Measurements from ENCODE around the gene SKAP2. TPM values are rescaled to one million over a fixed set of nuclear protein-coding genes. Genes with fewer than 3 reads are reported as not detected.

SKAP2 gene
- total RNA-seq, 1 donor from 2014 or later: 63.5 TPM

DNA sequence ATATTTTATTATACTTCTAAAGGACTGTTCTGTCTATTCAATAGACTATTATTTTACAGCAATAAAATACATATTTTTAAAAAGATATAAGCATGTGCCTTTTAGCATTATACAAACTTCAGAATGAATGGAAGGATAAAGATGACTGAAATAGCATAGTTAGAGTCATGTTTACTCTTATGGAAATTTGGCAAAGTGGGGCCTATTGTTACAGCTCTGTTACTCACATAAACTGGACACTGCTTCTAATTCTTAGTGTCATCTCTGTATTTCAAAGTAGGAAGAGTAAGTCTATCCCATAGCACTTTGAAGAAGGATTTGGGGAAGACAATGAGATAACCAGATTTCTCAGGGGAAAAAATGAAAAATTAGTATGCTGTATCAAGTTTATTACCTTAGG lies 168.2 kb downstream of the SKAP2 start:
- no peak for DNase-seq (ENCODE audit: low spot score)

DNA sequence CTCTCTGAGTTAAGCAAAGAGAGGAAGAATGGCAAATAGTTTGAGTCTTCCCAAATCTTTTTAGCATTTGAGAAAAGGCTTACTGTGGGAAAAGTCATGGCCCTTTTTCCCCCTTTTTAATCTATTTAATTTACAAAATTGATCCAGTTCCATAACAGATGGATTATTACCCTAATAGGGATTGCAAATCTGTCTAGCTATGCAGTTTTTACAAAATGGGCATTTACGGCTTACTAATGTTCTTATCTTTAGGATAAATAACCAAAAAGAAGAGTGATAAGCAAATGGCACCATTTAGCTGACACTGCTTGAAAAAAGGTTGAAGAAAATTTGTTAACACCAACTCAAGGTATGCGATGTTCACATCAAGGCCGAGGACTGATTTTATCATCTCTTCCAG lies 169.7 kb downstream of the SKAP2 start:
- no peak for DNase-seq (ENCODE audit: low spot score)

DNA sequence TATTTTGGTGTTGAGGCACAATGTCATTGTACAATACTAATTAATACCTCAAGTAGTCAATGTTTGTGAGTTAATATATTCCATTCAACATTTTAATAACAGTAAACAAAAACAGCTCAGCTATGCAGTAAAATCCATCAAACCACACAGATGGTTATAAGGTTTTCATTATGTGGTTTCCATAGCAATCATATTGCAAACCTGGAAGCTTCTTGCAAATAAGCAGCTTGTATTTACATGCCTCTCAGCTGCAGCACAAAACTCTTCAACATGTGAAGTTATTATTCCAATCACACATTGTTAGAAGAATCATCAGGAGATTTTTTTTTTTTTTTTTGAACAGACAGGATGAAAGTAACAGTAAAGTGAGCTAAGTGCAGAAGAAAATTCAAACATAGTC lies 170.2 kb downstream of the SKAP2 start:
- DNase-seq (ENCODE audit: low spot score): no peak

DNA sequence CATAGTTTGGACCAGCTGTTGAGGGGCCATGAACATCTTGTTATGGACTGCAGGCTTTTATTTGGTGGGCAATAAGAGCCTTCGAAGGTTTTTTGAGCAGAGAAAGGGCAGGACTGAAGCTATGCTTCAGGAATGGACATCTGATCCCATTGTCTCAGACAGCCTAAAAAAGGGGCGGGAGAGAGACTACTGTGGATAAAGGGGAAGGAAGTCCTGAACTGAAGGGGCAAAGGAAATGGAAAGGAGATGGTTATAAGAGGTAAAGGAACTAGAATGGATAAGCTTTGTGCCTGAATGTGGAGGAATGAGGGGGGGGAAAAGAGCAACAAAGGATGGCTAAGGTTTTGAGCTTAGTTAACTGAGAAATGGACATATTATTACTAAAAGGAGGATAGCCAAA lies 172.5 kb downstream of the SKAP2 start:
- DNase-seq (ENCODE audit: low spot score): no peak

GRCh38 chr7:26691406-26691805 lies 173.0 kb downstream of the SKAP2 start:
- no peak for DNase-seq (ENCODE audit: low spot score)

DNA sequence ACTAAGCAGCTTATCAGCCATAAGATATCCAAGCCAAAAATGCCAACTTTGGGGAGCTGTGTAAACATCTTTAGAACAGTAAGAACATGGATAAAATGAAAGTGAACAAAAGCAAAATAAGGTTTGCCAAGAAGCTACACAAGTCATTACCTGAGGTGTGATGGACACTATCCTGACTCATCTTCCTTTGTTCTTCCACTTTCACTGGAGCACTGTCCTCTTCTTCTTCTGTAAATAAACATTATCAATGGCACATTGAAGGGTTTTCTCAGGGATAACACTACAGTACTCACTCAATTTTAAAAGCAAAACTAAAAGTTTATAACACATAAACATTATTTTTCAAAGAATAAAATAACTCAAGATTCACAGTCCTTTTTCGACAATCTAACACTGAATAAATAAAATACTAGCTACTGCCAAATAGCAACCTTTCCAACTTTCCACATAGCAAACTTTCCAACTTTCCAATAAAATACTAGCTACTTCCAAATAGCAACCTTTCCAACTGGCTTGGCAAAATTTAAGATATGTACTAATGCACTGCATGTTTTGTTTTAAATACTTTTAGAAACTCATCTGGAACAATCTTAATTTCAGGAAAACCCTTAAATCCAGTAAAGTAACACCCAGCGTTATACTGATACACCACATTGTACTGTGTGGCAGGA lies 174.1 kb downstream of the SKAP2 start:
- DNase-seq (ENCODE audit: low spot score): no peak

- DNase-seq (ENCODE audit: low spot score): no peak
Measured at GRCh38 chr7:26688936-26689506, 175.4 kb downstream of the SKAP2 start.

- no peak for DNase-seq (ENCODE audit: low spot score)
Measured at GRCh38 chr7:26688388-26688787, 176.0 kb downstream of the SKAP2 start.

GRCh38 chr7:26687032-26687431 lies 177.4 kb downstream of the SKAP2 start:
- DNase-seq (ENCODE audit: low spot score): no peak

- DNase-seq (ENCODE audit: low spot score): no peak
Measured at GRCh38 chr7:26686448-26686981, 177.9 kb downstream of the SKAP2 start.

DNA sequence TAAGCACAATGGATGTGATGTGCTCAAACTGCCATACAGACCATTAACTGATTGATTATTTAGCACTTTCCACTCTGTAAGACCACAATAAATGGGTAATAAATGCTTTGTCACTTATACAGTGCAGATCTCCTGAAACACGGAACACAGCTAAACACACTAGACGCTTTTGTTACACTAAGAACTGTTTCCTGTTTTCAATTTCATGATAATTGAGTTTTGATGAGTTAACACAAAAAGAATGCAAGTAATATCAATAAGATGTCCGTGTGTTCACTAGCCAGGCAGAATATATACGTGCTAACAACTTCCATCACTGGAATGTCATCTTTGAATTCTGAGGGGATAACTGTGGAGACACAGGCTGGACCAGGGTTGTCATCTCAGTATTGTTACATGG lies 178.8 kb downstream of the SKAP2 start:
- no peak for DNase-seq (ENCODE audit: low spot score)

DNA sequence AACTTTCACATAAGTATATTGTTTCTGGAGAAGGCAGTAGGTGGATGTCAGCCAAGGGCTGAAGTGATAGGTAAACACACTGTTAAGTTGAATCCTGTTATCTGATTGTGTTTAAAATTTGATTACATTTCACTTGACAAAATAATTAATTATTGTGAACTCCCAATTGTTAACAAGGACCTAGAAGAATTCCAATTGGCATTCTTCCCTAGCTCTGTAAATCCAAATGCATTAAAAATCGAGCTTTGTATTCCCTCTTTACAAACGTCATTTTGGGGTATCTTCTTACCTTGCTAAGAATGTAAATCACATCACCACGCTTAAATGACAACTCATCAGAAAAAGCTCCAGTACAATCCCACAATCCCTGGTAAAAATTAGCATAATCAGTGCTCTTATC lies 179.9 kb downstream of the SKAP2 start:
- DNase-seq (ENCODE audit: low spot score): no peak

- DNase-seq (ENCODE audit: low spot score): no peak
Measured at GRCh38 chr7:26683277-26683676, 181.1 kb downstream of the SKAP2 start.

GRCh38 chr7:26681819-26682418 lies 182.5 kb downstream of the SKAP2 start:
- DNase-seq (ENCODE audit: low spot score): no peak

- DNase-seq (ENCODE audit: low spot score): no peak
Measured at GRCh38 chr7:26680587-26680986, 183.8 kb downstream of the SKAP2 start.

DNA sequence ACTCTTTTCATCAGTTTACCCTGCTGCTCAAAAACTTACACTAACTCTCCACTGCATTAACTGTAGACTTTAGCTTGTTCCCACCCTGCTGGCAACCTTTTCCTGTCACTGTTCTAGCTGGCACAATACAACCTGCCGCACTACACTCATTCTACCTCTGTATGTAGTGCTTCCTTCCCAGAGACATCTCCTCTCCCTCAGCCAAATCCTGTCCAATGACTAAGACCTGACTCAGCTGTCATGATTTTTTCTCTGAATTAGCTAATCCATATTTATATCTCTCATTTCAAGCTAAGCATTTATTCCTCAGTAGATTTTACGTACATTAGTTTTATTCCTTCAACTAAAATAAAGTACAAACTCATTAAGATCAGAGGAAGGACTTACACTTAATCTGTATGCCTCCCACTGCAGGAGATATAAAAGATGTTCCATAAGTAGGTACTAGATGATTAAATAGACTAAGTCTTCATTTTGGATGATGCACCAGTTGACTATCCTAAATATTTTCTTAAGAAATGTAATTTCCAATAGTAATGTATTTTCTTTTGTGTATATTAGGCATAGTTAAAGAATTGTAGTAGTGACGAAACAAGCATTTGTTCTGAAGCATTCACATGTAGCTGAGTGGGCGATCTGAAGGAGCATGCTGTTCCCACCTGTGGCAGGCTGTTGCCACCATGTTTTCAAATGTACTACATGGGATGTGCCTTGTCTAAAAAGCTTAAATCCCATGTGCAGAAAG lies 189.1 kb downstream of the SKAP2 start:
- DNase-seq (ENCODE audit: low spot score): no peak

DNA sequence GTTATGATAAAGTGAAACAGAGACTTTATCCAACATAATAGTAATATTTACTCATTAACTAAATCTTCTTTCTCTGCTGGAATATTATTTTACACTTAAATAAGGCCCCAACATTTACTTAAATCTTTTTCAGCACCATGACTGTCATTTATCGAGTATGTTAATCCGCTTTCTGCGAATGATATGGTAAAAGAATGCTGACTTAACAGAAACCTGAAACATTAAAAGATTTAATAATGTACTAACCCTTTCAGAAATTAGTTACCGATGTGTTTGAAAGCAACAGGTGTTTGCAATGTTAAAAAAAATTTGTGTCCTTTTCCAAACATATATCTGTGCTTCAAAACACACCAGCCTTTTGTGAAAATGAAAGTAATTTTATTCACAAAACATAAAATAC lies 190.5 kb downstream of the SKAP2 start:
- no peak for DNase-seq (ENCODE audit: low spot score)

- DNase-seq (ENCODE audit: low spot score): no peak
Measured at GRCh38 chr7:26673271-26673670, 191.1 kb downstream of the SKAP2 start.

DNA sequence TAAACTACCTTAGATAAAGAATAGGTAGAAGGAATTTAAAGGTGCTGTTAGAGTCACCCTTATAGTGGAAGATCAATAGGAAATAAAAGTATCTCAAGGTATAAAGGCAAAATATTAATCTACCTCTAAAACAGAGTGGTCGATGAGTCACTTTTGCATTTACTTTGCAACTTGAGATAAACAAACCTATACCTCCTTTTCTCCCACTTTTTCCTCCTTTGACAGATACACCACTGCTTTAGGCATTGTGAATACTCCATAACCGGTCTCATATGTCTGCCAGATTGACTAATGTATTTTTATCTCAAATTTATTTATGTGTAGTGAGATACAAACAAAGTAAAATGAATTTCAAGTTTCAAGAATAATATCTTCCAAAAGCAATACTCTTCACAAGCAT lies 193.5 kb downstream of the SKAP2 start:
- DNase-seq (ENCODE audit: low spot score): no peak

DNA sequence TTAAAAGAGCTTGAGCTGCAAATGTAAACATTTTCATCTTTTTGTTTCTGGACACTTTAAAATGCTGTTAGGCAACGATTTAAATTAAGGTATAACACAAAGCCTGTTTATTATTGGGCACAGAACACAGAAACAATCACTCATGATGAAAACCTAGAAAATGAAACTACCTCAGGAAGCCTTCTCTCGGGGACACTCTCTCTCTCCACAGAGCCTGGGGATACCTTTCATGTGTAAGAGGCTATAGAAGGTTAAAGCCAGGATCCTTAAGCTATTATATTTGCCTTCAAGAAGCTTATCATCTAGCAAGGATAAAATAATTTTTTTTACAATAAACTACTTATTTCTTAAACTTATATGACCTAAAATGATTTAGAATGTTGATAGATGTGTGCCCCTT lies 194.1 kb downstream of the SKAP2 start:
- no peak for DNase-seq (ENCODE audit: low spot score)

DNA sequence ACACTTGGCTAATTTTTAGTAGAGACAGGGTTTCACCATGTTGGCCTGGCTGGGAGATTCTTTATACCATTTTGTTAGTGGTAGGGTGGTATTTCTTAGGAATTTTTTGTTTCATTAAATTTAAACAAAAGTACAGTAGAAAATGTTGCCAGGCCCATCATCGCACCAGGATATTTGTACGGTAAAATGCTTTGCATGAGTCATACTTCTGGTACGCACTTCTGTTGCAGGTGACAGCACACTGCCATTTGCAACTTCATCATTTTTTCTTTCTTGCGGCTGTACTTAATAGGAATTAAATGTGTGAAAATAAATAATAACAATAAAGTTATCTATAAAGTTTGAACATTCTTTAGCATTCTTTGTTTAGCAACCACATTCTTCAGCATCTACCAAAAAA lies 195.6 kb downstream of the SKAP2 start:
- DNase-seq (ENCODE audit: low spot score): no peak

DNA sequence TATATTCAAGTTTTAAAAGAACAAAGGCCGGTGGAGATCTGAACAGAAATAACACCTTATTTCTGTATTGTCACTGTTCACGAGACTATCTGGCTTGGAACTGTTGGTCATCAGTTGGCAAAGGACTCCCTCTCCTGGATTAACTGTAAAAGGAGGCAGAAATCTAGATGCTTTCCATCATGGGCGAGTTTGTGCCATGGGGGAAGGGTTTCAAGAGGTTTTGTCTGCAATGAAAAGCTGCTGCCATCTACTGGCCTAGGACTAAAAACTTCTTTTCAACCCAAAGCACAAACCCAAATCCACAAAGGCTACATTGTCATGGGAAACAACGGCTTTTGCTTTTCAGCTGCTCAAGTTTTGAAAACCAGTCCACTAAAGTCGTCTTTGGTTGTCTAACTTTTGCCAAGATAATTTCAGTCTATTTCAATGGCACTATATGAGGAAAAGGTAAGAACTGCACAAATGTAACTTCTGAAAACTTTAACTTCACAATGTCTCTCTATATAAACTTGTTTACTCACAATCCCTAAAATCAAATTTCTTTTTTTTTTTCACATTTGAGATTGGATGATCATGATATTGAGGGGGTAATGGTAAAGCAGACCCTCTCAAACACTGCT lies 196.8 kb downstream of the SKAP2 start:
- peak; percentile 77 for DNase-seq (ENCODE audit: low spot score)

Data from ureter (tissue), 1 donor.